ENCODE results near the gene PDGFA. TPM values are rescaled to one million over a fixed set of nuclear protein-coding genes. Genes with fewer than 3 reads are reported as not detected.

The PDGFA gene
- total and polyA plus RNA-seq, 2 experiments from 2014 or later = 35.6 to 43.1 TPM

DNA sequence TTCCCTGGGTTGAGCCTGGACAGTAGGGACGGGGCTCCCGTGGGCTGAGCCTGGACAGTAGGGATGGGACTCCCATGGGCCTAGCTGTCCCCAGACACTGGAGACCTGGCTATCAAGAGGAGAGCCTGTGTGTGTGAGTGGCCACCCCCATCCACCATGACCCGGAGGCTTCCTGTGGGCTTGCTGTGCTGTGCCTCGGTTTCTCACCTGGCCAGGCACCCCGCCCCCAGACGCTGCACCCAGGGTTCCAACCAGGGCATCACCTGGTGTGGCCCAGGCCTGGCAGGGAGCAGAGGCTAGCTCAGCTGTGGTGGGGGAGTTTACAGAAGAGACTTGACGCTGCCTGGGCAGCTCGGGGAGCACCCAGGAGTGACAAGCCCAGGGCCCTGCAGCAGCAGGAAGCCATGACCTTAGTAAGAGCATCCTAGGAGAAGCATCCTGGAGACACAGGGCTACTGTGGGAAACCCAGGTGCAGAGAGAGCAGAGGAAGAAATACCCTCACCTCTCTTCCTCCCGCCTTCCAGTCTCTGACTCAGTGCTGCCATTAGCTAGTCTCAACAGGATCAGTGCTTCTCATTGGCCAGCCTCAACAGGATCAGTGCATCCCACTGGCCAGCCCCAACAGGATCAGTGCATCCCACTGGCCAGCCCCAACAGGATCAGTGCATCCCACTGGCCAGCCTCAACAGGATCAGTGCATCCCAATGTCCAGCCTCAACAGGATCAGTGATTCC is 61.0 kb downstream of the PDGFA start (continued):
- TF ChIP-seq, protein P1, sequence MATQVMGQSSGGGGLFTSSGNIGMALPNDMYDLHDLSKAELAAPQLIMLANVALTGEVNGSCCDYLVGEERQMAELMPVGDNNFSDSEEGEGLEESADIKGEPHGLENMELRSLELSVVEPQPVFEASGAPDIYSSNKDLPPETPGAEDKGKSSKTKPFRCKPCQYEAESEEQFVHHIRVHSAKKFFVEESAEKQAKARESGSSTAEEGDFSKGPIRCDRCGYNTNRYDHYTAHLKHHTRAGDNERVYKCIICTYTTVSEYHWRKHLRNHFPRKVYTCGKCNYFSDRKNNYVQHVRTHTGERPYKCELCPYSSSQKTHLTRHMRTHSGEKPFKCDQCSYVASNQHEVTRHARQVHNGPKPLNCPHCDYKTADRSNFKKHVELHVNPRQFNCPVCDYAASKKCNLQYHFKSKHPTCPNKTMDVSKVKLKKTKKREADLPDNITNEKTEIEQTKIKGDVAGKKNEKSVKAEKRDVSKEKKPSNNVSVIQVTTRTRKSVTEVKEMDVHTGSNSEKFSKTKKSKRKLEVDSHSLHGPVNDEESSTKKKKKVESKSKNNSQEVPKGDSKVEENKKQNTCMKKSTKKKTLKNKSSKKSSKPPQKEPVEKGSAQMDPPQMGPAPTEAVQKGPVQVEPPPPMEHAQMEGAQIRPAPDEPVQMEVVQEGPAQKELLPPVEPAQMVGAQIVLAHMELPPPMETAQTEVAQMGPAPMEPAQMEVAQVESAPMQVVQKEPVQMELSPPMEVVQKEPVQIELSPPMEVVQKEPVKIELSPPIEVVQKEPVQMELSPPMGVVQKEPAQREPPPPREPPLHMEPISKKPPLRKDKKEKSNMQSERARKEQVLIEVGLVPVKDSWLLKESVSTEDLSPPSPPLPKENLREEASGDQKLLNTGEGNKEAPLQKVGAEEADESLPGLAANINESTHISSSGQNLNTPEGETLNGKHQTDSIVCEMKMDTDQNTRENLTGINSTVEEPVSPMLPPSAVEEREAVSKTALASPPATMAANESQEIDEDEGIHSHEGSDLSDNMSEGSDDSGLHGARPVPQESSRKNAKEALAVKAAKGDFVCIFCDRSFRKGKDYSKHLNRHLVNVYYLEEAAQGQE (IDR thresholded peaks at IDR 0.05; ENCODE audit: unreplicated experiment) = no peak
- TF ChIP-seq EZH2phosphoT487 (IDR thresholded peaks at IDR 0.05; ENCODE audit: unreplicated experiment) (no peak), POLR2AphosphoS5 (IDR thresholded peaks at IDR 0.05; ENCODE audit: low read depth) (no peak)

- Histone ChIP-seq H2AFZ (no peak overlapping the region), H4K20me1 (replicated peaks; ENCODE audit: insufficient read depth) (no peaks in the 10 kb centered on the region), H3K27ac (ENCODE audit: low read depth) (no peak overlapping the region), H3K9me2 (ENCODE audit: insufficient read depth) (no peaks in the 10 kb centered on the region), H3K4me1 (ENCODE audit: insufficient read depth) (no peaks in the 10 kb centered on the region), H3F3A (replicated peaks; ENCODE audit: low read depth) (no peaks in the 10 kb centered on the region), H3K27me3 (ENCODE audit: insufficient read depth) (no peaks in the 10 kb centered on the region), H3K4me2 (no peak overlapping the region), H3K4me3 (no peak overlapping the region), H3K79me2 (replicated peaks; ENCODE audit: insufficient read depth) (no peaks in the 10 kb centered on the region), H3K36me3 (ENCODE audit: insufficient read depth) (no peaks in the 10 kb centered on the region)
- H3K36me3 Mint-ChIP-seq (ENCODE audit: low read depth) = no peaks in the 10 kb centered on the region
- peaks cover 5% of the 10 kb centered on the region for H3K27me3 Mint-ChIP-seq (ENCODE audit: insufficient read depth, low read depth, poor library complexity)
- H3K4me1 Mint-ChIP-seq = peaks cover 17% of the 10 kb centered on the region
- H3K27ac Mint-ChIP-seq = no peak overlapping the region
- DNase-seq (ENCODE audit: low spot score) = no peak
- no peaks in the 10 kb centered on the region for H3K9me3 Mint-ChIP-seq
- no peak overlapping the region for H3K4me3 Mint-ChIP-seq
- ATAC-seq = no peak
- TF ChIP-seq ZNF114 (CRISPR knock-in tag; IDR thresholded peaks at IDR 0.05) (no peak), CTCF (conservative IDR thresholded peaks at IDR 0.05; ENCODE audit: low read depth in 2 of 2) (no peak), POLR2AphosphoS5 (IDR thresholded peaks at IDR 0.05; ENCODE audit: low read depth) (no peak), CREB1 (CRISPR knock-in tag; IDR thresholded peaks at IDR 0.05; ENCODE audit: low read depth) (no peak), ZNF331 (CRISPR knock-in tag; IDR thresholded peaks at IDR 0.05; ENCODE audit: low read depth) (no peak), NANOG (IDR thresholded peaks at IDR 0.05; ENCODE audit: borderline replicate concordance) (no peak)
- TF ChIP-seq, protein P1 (IDR thresholded peaks at IDR 0.05; ENCODE audit: unreplicated experiment) = no peak
These were observed 61.7 kb downstream of the PDGFA start for GRCh38 chr7:457814-458510.

Measured in GM23338 (cell line).